A549 treated with AZD2906 at 1 μM for 4 hours (cell line): ENCODE measurements around the gene TRIOBP. TPM values are rescaled to one million over a fixed set of nuclear protein-coding genes. Genes with fewer than 3 reads are reported as not detected.

Experiments
- total RNA-seq: library from RNA; stranded (reverse); fragments of 200-300 nt; extraction: Qiagen RNA extraction; gene quantifications from 5 replicates; pipeline ENCODE4 v1.2.3, GENCODE V29; 2022

The TRIOBP gene
- total RNA-seq = 30.0 to 40.5 TPM (median 37.3 TPM) in 5 replicates

GRCh38 chr22:37696657-37697537 lies at the start of gene TRIOBP:
TSS of gene TRIOBP (plus strand) at chr22:37697048. CDS start at chr22:37701366, 4,318 bp downstream.

GRCh38 chr22:37658133-37659065 lies 38.4 kb upstream of the TRIOBP start, which contains the start of gene PDXP:
TSS of gene PDXP (plus strand) at chr22:37658723. CDS start at chr22:37658783, 60 bp downstream.

GRCh38 chr22:37674951-37675929 lies 21.6 kb upstream of the TRIOBP start, which contains the start of gene LGALS1:
TSS of gene LGALS1 (plus strand) at chr22:37675636. CDS start at chr22:37675703, 67 bp downstream.

GRCh38 chr22:37686002-37686982 lies 10.6 kb upstream of the TRIOBP start, which contains the start of gene NOL12:
TSS of gene NOL12 (plus strand) at chr22:37686343. CDS start at chr22:37686393, 50 bp downstream.

GRCh38 chr22:37807410-37808293 lies 110.8 kb downstream of the TRIOBP start, which contains the start of gene GCAT:
TSS of gene GCAT (plus strand) at chr22:37807934. CDS start at chr22:37807968, 34 bp downstream.

GRCh38 chr22:37823134-37823985 lies 126.5 kb downstream of the TRIOBP start, which contains the start of gene GALR3:
TSS of gene GALR3 (plus strand) at chr22:37823382. CDS start at chr22:37823407, 25 bp downstream.

Other genes with a start within 250 kb of the TRIOBP start
- gene MFNG, start 210.7 kb upstream of the TRIOBP start, total RNA-seq = 0.70 to 1.7 TPM (median 1.4 TPM) in 5 replicates
- 23.3 to 32.2 TPM (median 31.4 TPM) in 5 replicates for gene CARD10, start 177.6 kb upstream of the TRIOBP start, total RNA-seq
- gene CDC42EP1, start 136.6 kb upstream of the TRIOBP start, total RNA-seq = 22.8 to 32.8 TPM (median 31.6 TPM) in 5 replicates
- 0.16 to 0.30 TPM (median 0.19 TPM) in 4 of 5 replicates, not detected in the other for gene LGALS2, start 117.0 kb upstream of the TRIOBP start, total RNA-seq
- gene GGA1, start 88.2 kb upstream of the TRIOBP start, total RNA-seq = 17.7 to 23.1 TPM (median 20.7 TPM) in 5 replicates
- 1.0 to 2.0 TPM (median 1.6 TPM) in 5 replicates for gene SH3BP1, start 57.4 kb upstream of the TRIOBP start, total RNA-seq
- gene PDXP, start 38.3 kb upstream of the TRIOBP start, total RNA-seq = 12.2 to 17.5 TPM (median 15.7 TPM) in 5 replicates
- 1,265 to 1,421 TPM (median 1,365 TPM) in 5 replicates for gene LGALS1, start 21.4 kb upstream of the TRIOBP start, total RNA-seq
- 24.4 to 29.5 TPM (median 27.5 TPM) in 5 replicates for gene NOL12, start 10.7 kb upstream of the TRIOBP start, total RNA-seq
- gene GCAT, start 110.9 kb downstream of the TRIOBP start, total RNA-seq = 3.5 to 4.2 TPM (median 3.8 TPM) in 5 replicates
- gene GALR3, start 126.3 kb downstream of the TRIOBP start, total RNA-seq = 0.08 TPM in 1 of 5 replicates, not detected in the others
- 18.3 to 23.9 TPM (median 23.5 TPM) in 5 replicates for gene ANKRD54, start 147.3 kb downstream of the TRIOBP start, total RNA-seq
- 257 to 285 TPM (median 270 TPM) in 5 replicates for gene EIF3L, start 152.4 kb downstream of the TRIOBP start, total RNA-seq
- gene MICALL1, start 209.2 kb downstream of the TRIOBP start, total RNA-seq = 18.5 to 20.8 TPM (median 19.9 TPM) in 5 replicates